ENCODE results near the gene UGT1A4. TPM values are rescaled to one million over a fixed set of nuclear protein-coding genes. Genes with fewer than 3 reads are reported as not detected.

UGT1A4 gene
- total RNA-seq, 1 experiment from 2014 or later: 0.12 TPM

GRCh38 chr2:233772583-233772982 lies 54.0 kb downstream of the UGT1A4 start:
- no peaks in the 10 kb centered on the region for H3K27me3 ChIP-seq (ENCODE audit: insufficient read depth, low read length)
- no peak for ATAC-seq
- DNase-seq (ENCODE audit: low read depth, low spot score): no peak
- no peak overlapping the region for H3K9ac ChIP-seq (ENCODE audit: low read length)
- TF ChIP-seq SIN3A (IDR thresholded peaks at IDR 0.05; ENCODE audit: low read depth) (no peak), ELF1 (IDR thresholded peaks at IDR 0.05; ENCODE audit: borderline replicate concordance, low read depth) (no peak), YY1 (IDR thresholded peaks at IDR 0.05; ENCODE audit: extremely low read depth, insufficient replicate concordance, low read depth, low read length) (no peak), CBX3 (IDR thresholded peaks at IDR 0.05; ENCODE audit: low read depth) (no peak), EZH2phosphoT487 (IDR thresholded peaks at IDR 0.05; ENCODE audit: borderline replicate concordance) (no peak), SRF (IDR thresholded peaks at IDR 0.05; ENCODE audit: low read depth) (no peak), JUND (IDR thresholded peaks at IDR 0.05) (no peak), ZBTB33 (IDR thresholded peaks at IDR 0.05; ENCODE audit: extremely low read depth, insufficient replicate concordance, low read length) (no peak), SP1 (IDR thresholded peaks at IDR 0.05; ENCODE audit: low read depth) (no peak), TCF7L2 (IDR thresholded peaks at IDR 0.05; ENCODE audit: borderline replicate concordance, extremely low read depth, insufficient read depth, insufficient read length) (no peak)
- TF ChIP-seq, protein P1, sequence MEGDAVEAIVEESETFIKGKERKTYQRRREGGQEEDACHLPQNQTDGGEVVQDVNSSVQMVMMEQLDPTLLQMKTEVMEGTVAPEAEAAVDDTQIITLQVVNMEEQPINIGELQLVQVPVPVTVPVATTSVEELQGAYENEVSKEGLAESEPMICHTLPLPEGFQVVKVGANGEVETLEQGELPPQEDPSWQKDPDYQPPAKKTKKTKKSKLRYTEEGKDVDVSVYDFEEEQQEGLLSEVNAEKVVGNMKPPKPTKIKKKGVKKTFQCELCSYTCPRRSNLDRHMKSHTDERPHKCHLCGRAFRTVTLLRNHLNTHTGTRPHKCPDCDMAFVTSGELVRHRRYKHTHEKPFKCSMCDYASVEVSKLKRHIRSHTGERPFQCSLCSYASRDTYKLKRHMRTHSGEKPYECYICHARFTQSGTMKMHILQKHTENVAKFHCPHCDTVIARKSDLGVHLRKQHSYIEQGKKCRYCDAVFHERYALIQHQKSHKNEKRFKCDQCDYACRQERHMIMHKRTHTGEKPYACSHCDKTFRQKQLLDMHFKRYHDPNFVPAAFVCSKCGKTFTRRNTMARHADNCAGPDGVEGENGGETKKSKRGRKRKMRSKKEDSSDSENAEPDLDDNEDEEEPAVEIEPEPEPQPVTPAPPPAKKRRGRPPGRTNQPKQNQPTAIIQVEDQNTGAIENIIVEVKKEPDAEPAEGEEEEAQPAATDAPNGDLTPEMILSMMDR (IDR thresholded peaks at IDR 0.05 in 2 of 3, conservative IDR thresholded peaks at IDR 0.05 in 1 of 3; ENCODE audit: borderline replicate concordance in 1 of 3, insufficient read depth in 1 of 3, low read depth in 2 of 3, low read length in 2 of 3): no peak
- RAD21 ChIA-PET (ENCODE audit: low non-redundant PET in 1 of 2, low total read pairs in 2 of 2, uncharacterized antibody in 2 of 2, unreplicated experiment in 2 of 2): no interaction called here
- POLR2A ChIA-PET: no interaction called here
- H4K20me1 ChIP-seq (ENCODE audit: insufficient read depth): no peaks in the 10 kb centered on the region
- no TSS peak for BruUV-seq (replicated peaks)
- no peak overlapping the region for H3K27ac ChIP-seq (ENCODE audit: low read depth, low read length)
- no peaks in the 10 kb centered on the region for H3K9me2 ChIP-seq (ENCODE audit: insufficient read depth)
- no peaks in the 10 kb centered on the region for H3K79me2 ChIP-seq (ENCODE audit: insufficient read depth, low read length)
- no peaks in the 10 kb centered on the region for H3K4me1 ChIP-seq (ENCODE audit: control insufficient read depth in 1 of 2, insufficient read depth in 2 of 2, low read length in 2 of 2)
- no peaks in the 10 kb centered on the region for H3K36me3 ChIP-seq (ENCODE audit: control insufficient read depth in 1 of 2, insufficient read depth in 2 of 2, low read length in 2 of 2)
- intact Hi-C loops (cut with micrococcal nuclease): no loop called here
- H3K9me3 ChIP-seq (ENCODE audit: control insufficient read depth in 1 of 2, insufficient read depth in 1 of 2, low read depth in 1 of 2, low read length in 2 of 2): no peaks in the 10 kb centered on the region
- no peak overlapping the region for H3K4me3 ChIP-seq (replicated peaks in 1 of 2; ENCODE audit: low read depth in 1 of 2, low read length in 2 of 2)
- CTCF ChIA-PET: no interaction called here
- H3K4me2 ChIP-seq (ENCODE audit: low read length): no peak overlapping the region
- H2AFZ ChIP-seq (ENCODE audit: low read depth, low read length, poor library complexity, severe bottlenecking): no peak overlapping the region

Measured in HCT116 (cell line).